DOHH2 (cell line): ENCODE data around the gene ABHD14A.

Source experiments
- H3F3A ChIP-seq: fragments of 200-600 bp; sonication (generic), shearing (Covaris generic); 2 replicates; pipeline ENCODE4 v1.6.0; 2016; ENCODE audit warnings: antibody characterized with exemption, mild to moderate bottlenecking; ENCODE audit not compliant: control insufficient read depth, insufficient read depth
- H3K27ac ChIP-seq: fragments of 200-600 bp; sonication (generic); 2 replicates; pipeline ENCODE4 v1.5.1; 2014; ENCODE audit warnings: low read depth, mild to moderate bottlenecking, low read length, moderate library complexity
- H3K27me3 ChIP-seq: fragments of 200-600 bp; sonication (generic); 2 replicates; pipeline ENCODE4 v1.6.1; 2014; ENCODE audit warnings: mild to moderate bottlenecking, low read length, mixed read lengths; ENCODE audit not compliant: control insufficient read depth
- H3K36me3 ChIP-seq: fragments of 200-600 bp; sonication (generic); 2 replicates; pipeline ENCODE4 v1.6.1; 2014; ENCODE audit warnings: mild to moderate bottlenecking, low read length, moderate library complexity, mixed read lengths; ENCODE audit not compliant: control insufficient read depth
- H3K4me1 ChIP-seq: fragments of 200-600 bp; sonication (generic); 2 replicates; pipeline ENCODE4 v1.6.1; 2014; ENCODE audit warnings: mild to moderate bottlenecking, low read length, mixed read lengths; ENCODE audit not compliant: control insufficient read depth
- H3K4me2 ChIP-seq: fragments of 200-600 bp; sonication (generic); 2 replicates; pipeline ENCODE4 v1.6.0; 2014; ENCODE audit warnings: mild to moderate bottlenecking, low read length, moderate library complexity
- H3K4me3 ChIP-seq: fragments of 200-600 bp; sonication (generic); 2 replicates; pipeline ENCODE4 v1.5.1; 2014; ENCODE audit warnings: mild to moderate bottlenecking, low read length, mixed read lengths
- H3K79me2 ChIP-seq: fragments of 200-600 bp; sonication (generic); 2 replicates; pipeline ENCODE4 v1.6.1; 2014; ENCODE audit warnings: mild to moderate bottlenecking, low read length, mixed read lengths; ENCODE audit not compliant: control insufficient read depth
- H3K9me2 ChIP-seq: fragments of 200-600 bp; sonication (generic); replicated peaks from 2 replicates; pipeline ENCODE4 v1.6.1; 2014; ENCODE audit warnings: mild to moderate bottlenecking, low read length, mixed read lengths; ENCODE audit not compliant: control insufficient read depth
- H3K9me3 ChIP-seq: fragments of 200-600 bp; sonication (generic); 2 replicates; pipeline ENCODE4 v1.6.1; 2014; ENCODE audit warnings: antibody characterized with exemption, low read length, mixed read lengths; ENCODE audit not compliant: control insufficient read depth, insufficient read depth
- H4K20me1 ChIP-seq: fragments of 200-600 bp; sonication (generic); 2 replicates; pipeline ENCODE4 v1.6.0; 2014; ENCODE audit warnings: low read depth, mild to moderate bottlenecking, antibody characterized with exemption, low read length, moderate library complexity; ENCODE audit not compliant: control insufficient read depth, insufficient read depth
- EZH2phosphoT487 ChIP-seq: fragments of 200-600 bp; sonication (generic); IDR thresholded peaks from 2 replicates; pipeline ENCODE4 v1.6.1; 2017; ENCODE audit warnings: borderline replicate concordance, mild to moderate bottlenecking, antibody characterized with exemption, low read length, moderate library complexity, mixed read lengths
- TF ChIP-seq, protein P1 (sequence below): fragments of 200-600 bp; sonication (generic); IDR thresholded peaks from one replicate; pipeline ENCODE4 v1.5.1; 2014; ENCODE audit warnings: antibody characterized with exemption, mild to moderate bottlenecking, low read depth, low read length; ENCODE audit not compliant: poor library complexity, severe bottlenecking

ABHD14A gene

DNA sequence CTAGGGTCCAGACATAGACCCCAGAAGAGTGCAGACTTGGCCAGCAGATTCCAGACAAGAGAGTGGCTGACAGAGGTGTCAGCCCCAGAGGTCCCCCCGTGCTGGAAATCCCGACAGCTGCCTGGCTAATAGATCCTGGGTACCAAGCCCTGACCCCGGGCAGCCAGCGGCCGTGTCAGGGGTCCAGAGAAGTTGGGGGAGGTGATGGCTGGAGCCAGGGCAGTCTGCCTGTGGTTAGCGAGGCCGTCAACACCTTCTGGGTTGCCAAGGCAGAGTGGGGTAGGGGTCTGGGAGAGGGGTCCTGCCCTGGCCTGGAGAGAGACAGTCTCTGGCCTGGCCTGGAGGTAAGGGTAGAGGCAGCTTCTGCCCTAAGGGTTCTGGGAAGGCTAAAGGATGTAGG, 45.9 kb downstream of the ABHD14A start:
- H3K9me2 ChIP-seq = no peaks in the 10 kb centered on the region
- H3K4me1 ChIP-seq = peaks cover 21% of the 10 kb centered on the region
- H4K20me1 ChIP-seq = no peaks in the 10 kb centered on the region
- H3K79me2 ChIP-seq = no peaks in the 10 kb centered on the region
- no peak overlapping the region for H3K4me2 ChIP-seq
- TF ChIP-seq, protein P1, sequence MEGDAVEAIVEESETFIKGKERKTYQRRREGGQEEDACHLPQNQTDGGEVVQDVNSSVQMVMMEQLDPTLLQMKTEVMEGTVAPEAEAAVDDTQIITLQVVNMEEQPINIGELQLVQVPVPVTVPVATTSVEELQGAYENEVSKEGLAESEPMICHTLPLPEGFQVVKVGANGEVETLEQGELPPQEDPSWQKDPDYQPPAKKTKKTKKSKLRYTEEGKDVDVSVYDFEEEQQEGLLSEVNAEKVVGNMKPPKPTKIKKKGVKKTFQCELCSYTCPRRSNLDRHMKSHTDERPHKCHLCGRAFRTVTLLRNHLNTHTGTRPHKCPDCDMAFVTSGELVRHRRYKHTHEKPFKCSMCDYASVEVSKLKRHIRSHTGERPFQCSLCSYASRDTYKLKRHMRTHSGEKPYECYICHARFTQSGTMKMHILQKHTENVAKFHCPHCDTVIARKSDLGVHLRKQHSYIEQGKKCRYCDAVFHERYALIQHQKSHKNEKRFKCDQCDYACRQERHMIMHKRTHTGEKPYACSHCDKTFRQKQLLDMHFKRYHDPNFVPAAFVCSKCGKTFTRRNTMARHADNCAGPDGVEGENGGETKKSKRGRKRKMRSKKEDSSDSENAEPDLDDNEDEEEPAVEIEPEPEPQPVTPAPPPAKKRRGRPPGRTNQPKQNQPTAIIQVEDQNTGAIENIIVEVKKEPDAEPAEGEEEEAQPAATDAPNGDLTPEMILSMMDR = no peak
- no peak for TF ChIP-seq EZH2phosphoT487
- no peaks in the 10 kb centered on the region for H3K27me3 ChIP-seq
- no peaks in the 10 kb centered on the region for H3K36me3 ChIP-seq
- H3K4me3 ChIP-seq = no peak overlapping the region
- no peak overlapping the region for H3K27ac ChIP-seq
- H3F3A ChIP-seq = no peaks in the 10 kb centered on the region
- H3K9me3 ChIP-seq = no peaks in the 10 kb centered on the region

DNA sequence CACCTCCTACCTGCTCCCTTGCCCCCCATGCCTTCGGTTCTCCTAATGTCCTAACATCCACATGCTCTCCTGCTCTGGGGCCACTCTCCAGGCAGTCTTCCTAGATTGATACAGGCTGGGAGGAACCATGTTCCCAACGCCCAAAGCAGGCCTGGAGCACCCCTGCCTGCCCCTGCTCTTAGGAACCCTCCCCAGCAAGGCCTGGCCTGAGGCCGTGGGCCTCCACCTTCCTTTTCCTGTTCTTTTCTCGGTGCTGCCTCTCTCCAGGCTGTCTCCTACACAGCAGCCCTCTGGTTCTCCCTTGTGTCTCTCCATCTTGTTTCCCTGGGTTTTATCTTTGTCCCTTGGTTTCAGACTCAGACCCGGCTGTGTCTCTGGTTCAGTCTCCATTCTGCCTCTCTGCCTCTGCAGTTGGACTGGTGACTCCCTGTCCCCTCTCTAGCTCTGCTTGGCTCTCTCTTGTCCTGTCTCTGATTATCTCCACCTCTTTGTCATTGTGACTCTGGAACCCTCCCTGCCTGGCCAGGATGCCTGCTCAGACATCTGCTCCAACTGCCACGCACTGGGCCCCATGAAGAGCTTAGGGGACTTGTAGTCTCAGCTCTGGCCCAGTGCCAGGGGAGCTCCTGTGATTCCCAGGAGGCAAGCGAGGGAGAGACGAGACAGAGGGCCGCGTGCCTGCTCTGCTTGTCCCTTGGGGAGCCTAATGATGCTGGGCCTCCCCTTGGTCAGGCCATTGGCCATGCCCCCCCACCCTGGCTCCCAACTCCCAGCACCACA, 46.8 kb downstream of the ABHD14A start:
- no peaks in the 10 kb centered on the region for H3K9me2 ChIP-seq
- no peaks in the 10 kb centered on the region for H3K79me2 ChIP-seq
- H3K27ac ChIP-seq = no peak overlapping the region
- no peaks in the 10 kb centered on the region for H3K9me3 ChIP-seq
- no peaks in the 10 kb centered on the region for H3F3A ChIP-seq
- H4K20me1 ChIP-seq = no peaks in the 10 kb centered on the region
- H3K4me1 ChIP-seq = peaks cover 21% of the 10 kb centered on the region
- no peak overlapping the region for H3K4me2 ChIP-seq
- no peaks in the 10 kb centered on the region for H3K36me3 ChIP-seq
- no peak overlapping the region for H3K4me3 ChIP-seq
- no peaks in the 10 kb centered on the region for H3K27me3 ChIP-seq
- TF ChIP-seq, protein P1 = no peak
- TF ChIP-seq EZH2phosphoT487 = no peak

DNA sequence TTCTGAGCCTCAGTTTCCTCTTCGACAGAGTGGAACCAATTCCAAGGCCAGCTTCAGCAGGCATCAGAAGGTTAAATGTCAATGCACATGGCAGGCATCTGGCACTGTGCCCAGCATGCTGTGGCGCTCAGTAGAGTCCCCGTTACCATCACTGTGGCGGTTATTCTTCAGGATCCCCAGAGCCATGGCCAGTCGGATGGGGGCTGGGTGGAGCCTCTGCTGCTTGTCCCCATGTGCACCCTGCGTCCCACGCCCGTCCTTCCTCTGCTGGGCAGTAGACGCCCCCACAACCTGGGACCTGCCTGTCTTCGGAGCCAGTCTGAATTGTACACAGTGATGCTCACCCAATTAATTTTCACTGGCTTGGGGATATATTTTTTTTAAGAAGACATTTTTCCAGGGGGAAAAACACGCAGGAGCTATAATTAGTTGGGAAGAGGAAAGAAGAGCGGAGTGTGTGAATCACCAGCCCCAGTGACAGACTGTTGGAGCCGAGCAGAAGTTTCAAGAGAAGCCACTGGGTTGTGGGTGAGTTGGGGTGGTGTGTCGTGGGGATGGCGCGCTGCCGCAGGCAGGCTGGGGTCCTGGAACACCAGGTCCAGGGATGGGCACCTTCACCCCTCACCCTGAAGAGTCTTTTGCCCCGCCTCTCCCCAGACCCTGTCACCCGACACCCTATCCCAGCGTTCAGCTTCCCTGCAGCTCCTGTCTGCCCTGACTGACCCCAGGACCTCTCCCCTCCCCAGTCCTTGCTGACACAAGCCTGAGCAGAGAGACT, 47.6 kb downstream of the ABHD14A start:
- TF ChIP-seq, protein P1 = no peak
- no peak for TF ChIP-seq EZH2phosphoT487
- no peak overlapping the region for H3K4me2 ChIP-seq
- no peaks in the 10 kb centered on the region for H3K9me2 ChIP-seq
- H3K36me3 ChIP-seq = no peaks in the 10 kb centered on the region
- H3K27me3 ChIP-seq = no peaks in the 10 kb centered on the region
- no peaks in the 10 kb centered on the region for H4K20me1 ChIP-seq
- no peaks in the 10 kb centered on the region for H3K79me2 ChIP-seq
- H3K4me3 ChIP-seq = no peak overlapping the region
- no peaks in the 10 kb centered on the region for H3K9me3 ChIP-seq
- H3F3A ChIP-seq = no peaks in the 10 kb centered on the region
- no peak overlapping the region for H3K27ac ChIP-seq
- peaks cover 21% of the 10 kb centered on the region for H3K4me1 ChIP-seq
